Measurements from ENCODE around the gene HIRIP3. TPM values are rescaled to one million over a fixed set of nuclear protein-coding genes. Genes with fewer than 3 reads are reported as not detected.

The HIRIP3 gene
- total and polyA plus RNA-seq, 2 experiments from 2014 or later = 10.4 to 18.5 TPM

DNA sequence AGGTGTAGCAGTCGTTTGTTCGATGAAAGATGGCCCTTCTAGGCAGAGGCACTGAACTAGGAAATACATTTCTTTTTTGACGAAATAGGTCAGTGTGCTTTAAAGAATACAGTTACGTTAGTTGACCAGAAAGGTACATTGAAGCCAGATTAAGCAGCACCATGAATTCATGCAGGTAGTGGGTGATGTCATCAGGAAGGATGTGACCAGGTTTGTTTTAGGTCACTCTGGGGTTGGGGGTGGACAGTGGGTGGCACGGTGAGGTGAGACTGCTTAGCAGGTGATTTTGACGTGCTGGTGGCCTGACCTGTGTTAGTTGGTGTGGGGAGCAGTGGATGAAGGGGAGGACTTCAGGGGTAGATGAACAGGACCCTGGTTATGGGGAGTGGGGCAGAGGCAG lies 4.2 kb upstream of the HIRIP3 start (continued):
- TF ChIP-seq, protein P1, sequence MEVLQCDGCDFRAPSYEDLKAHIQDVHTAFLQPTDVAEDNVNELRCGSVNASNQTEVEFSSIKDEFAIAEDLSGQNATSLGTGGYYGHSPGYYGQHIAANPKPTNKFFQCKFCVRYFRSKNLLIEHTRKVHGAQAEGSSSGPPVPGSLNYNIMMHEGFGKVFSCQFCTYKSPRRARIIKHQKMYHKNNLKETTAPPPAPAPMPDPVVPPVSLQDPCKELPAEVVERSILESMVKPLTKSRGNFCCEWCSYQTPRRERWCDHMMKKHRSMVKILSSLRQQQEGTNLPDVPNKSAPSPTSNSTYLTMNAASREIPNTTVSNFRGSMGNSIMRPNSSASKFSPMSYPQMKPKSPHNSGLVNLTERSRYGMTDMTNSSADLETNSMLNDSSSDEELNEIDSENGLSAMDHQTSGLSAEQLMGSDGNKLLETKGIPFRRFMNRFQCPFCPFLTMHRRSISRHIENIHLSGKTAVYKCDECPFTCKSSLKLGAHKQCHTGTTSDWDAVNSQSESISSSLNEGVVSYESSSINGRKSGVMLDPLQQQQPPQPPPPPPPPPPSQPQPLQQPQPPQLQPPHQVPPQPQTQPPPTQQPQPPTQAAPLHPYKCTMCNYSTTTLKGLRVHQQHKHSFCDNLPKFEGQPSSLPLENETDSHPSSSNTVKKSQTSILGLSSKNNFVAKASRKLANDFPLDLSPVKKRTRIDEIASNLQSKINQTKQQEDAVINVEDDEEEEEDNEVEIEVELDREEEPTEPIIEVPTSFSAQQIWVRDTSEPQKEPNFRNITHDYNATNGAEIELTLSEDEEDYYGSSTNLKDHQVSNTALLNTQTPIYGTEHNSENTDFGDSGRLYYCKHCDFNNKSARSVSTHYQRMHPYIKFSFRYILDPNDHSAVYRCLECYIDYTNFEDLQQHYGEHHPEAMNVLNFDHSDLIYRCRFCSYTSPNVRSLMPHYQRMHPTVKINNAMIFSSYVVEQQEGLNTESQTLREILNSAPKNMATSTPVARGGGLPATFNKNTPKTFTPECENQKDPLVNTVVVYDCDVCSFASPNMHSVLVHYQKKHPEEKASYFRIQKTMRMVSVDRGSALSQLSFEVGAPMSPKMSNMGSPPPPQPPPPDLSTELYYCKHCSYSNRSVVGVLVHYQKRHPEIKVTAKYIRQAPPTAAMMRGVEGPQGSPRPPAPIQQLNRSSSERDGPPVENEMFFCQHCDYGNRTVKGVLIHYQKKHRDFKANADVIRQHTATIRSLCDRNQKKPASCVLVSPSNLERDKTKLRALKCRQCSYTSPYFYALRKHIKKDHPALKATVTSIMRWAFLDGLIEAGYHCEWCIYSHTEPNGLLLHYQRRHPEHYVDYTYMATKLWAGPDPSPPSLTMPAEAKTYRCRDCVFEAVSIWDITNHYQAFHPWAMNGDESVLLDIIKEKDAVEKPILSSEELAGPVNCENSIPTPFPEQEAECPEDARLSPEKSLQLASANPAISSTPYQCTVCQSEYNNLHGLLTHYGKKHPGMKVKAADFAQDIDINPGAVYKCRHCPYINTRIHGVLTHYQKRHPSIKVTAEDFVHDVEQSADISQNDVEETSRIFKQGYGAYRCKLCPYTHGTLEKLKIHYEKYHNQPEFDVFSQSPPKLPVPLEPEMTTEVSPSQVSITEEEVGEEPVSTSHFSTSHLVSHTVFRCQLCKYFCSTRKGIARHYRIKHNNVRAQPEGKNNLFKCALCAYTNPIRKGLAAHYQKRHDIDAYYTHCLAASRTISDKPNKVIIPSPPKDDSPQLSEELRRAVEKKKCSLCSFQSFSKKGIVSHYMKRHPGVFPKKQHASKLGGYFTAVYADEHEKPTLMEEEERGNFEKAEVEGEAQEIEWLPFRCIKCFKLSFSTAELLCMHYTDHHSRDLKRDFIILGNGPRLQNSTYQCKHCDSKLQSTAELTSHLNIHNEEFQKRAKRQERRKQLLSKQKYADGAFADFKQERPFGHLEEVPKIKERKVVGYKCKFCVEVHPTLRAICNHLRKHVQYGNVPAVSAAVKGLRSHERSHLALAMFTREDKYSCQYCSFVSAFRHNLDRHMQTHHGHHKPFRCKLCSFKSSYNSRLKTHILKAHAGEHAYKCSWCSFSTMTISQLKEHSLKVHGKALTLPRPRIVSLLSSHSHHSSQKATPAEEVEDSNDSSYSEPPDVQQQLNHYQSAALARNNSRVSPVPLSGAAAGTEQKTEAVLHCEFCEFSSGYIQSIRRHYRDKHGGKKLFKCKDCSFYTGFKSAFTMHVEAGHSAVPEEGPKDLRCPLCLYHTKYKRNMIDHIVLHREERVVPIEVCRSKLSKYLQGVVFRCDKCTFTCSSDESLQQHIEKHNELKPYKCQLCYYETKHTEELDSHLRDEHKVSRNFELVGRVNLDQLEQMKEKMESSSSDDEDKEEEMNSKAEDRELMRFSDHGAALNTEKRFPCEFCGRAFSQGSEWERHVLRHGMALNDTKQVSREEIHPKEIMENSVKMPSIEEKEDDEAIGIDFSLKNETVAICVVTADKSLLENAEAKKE (CRISPR knock-in tag; IDR thresholded peaks at IDR 0.05) = no peak
- TF ChIP-seq EZH2 (IDR thresholded peaks at IDR 0.05; ENCODE audit: low read depth, unreplicated experiment) = no peak
- no peak for TF ChIP-seq ZNF331 (CRISPR knock-in tag; IDR thresholded peaks at IDR 0.05; ENCODE audit: low read depth)
- no peak for TF ChIP-seq JUNB (IDR thresholded peaks at IDR 0.05; ENCODE audit: unreplicated experiment)
- TF ChIP-seq STAT1 (IDR thresholded peaks at IDR 0.05; ENCODE audit: unreplicated experiment) = no peak

GRCh38 chr16:29996766-29997250 lies 1.4 kb upstream of the HIRIP3 start:
- H3K9me3 Mint-ChIP-seq = peaks cover 2% of the 10 kb centered on the region; the same call in 2 of the 3 replicates
- H3K27me3 Mint-ChIP-seq (ENCODE audit: insufficient read depth, low read depth, poor library complexity) = peaks cover 13% of the 10 kb centered on the region
- H3K4me3 ChIP-seq = peak overlapping the region; percentile 94
- ATAC-seq (no peak), DNase-seq (ENCODE audit: low spot score) (no peak)
- peaks cover 33% of the 10 kb centered on the region for H3K4me1 Mint-ChIP-seq
- peaks cover 10% of the 10 kb centered on the region; the same call in 1 of the 2 replicates for H4K20me1 ChIP-seq (replicated peaks; ENCODE audit: insufficient read depth)
- H3K36me3 Mint-ChIP-seq (ENCODE audit: low read depth) = peaks cover 36% of the 10 kb centered on the region
- no peaks in the 10 kb centered on the region for H3K9me2 ChIP-seq (ENCODE audit: insufficient read depth)
- H3K36me3 ChIP-seq (ENCODE audit: insufficient read depth) = peaks cover 5% of the 10 kb centered on the region; the same call in 1 of the 2 replicates
- H3K27ac Mint-ChIP-seq = peak overlapping the region; percentile 98; the same call in 1 of the 2 replicates
- H3K4me2 ChIP-seq = peak overlapping the region; percentile 94
- H2AFZ ChIP-seq = peak overlapping the region; percentile 96
- H3K4me3 Mint-ChIP-seq = peak overlapping the region; percentile 98
- peaks cover 28% of the 10 kb centered on the region for H3K4me1 ChIP-seq (ENCODE audit: insufficient read depth)
- peaks cover 20% of the 10 kb centered on the region for H3F3A ChIP-seq (replicated peaks; ENCODE audit: low read depth)
- H3K27me3 ChIP-seq (ENCODE audit: insufficient read depth) = no peaks in the 10 kb centered on the region
- H3K79me2 ChIP-seq (replicated peaks; ENCODE audit: insufficient read depth) = peaks cover 7% of the 10 kb centered on the region; the same call in 1 of the 2 replicates
- peak overlapping the region; percentile 45; the same call in 1 of the 2 replicates for H3K27ac ChIP-seq (ENCODE audit: low read depth)
- TF ChIP-seq REST (IDR thresholded peaks at IDR 0.05; ENCODE audit: unreplicated experiment) (no peak), NANOG (IDR thresholded peaks at IDR 0.05; ENCODE audit: borderline replicate concordance) (no peak), ZNF331 (CRISPR knock-in tag; IDR thresholded peaks at IDR 0.05; ENCODE audit: low read depth) (no peak), CREB1 (CRISPR knock-in tag; IDR thresholded peaks at IDR 0.05; ENCODE audit: low read depth) (no peak), EZH2 (IDR thresholded peaks at IDR 0.05; ENCODE audit: low read depth, unreplicated experiment) (no peak), CTCF (conservative IDR thresholded peaks at IDR 0.05; ENCODE audit: low read depth in 2 of 2) (no peak), STAT1 (IDR thresholded peaks at IDR 0.05; ENCODE audit: unreplicated experiment) (no peak), JUNB (IDR thresholded peaks at IDR 0.05; ENCODE audit: unreplicated experiment) (no peak), ZNF114 (CRISPR knock-in tag; IDR thresholded peaks at IDR 0.05) (no peak)

All from GM23338 (cell line).